ENCODE measurements around the gene LRRK2.

LRRK2 gene

DNA sequence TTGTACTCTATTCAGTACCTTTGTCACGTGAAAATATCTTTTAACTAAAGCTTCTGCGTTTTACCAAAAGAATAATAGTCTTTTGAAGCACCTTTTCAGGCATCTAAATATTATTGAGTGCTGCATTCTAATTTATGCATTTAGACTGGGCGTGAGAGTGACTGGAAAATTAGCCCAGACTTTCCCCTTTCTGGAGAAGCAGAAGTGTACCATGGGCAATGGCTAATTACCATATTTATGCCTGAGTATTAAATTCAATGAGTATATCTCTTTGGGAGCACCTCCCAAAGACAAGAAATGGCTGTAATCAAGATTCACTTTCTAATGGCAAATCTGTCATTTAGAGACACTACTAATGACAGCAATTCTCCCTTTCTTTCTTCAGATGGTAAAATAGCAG is 174.9 kb downstream of the LRRK2 start (continued):
- no peak for TF ChIP-seq KLF16 (tag by site-specific recombination; IDR thresholded peaks at IDR 0.05)
- TF ChIP-seq, protein P1, sequence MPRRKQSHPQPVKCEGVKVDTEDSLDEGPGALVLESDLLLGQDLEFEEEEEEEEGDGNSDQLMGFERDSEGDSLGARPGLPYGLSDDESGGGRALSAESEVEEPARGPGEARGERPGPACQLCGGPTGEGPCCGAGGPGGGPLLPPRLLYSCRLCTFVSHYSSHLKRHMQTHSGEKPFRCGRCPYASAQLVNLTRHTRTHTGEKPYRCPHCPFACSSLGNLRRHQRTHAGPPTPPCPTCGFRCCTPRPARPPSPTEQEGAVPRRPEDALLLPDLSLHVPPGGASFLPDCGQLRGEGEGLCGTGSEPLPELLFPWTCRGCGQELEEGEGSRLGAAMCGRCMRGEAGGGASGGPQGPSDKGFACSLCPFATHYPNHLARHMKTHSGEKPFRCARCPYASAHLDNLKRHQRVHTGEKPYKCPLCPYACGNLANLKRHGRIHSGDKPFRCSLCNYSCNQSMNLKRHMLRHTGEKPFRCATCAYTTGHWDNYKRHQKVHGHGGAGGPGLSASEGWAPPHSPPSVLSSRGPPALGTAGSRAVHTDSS (tag by site-specific recombination; IDR thresholded peaks at IDR 0.05) = no peak
- TF ChIP-seq BCL11A (tag by site-specific recombination; IDR thresholded peaks at IDR 0.05; ENCODE audit: low read depth) = no peak
- no peak for TF ChIP-seq ZNF658 (tag by site-specific recombination; IDR thresholded peaks at IDR 0.05)
- TF ChIP-seq ZNF214 (tag by site-specific recombination; IDR thresholded peaks at IDR 0.05; ENCODE audit: borderline replicate concordance) = no peak
- no peak for TF ChIP-seq ZNF354C (tag by site-specific recombination; IDR thresholded peaks at IDR 0.05; ENCODE audit: borderline replicate concordance, low read depth)
- no peak for TF ChIP-seq ZNF596 (tag by site-specific recombination; IDR thresholded peaks at IDR 0.05)
- no peak for TF ChIP-seq ZNF830 (tag by site-specific recombination; IDR thresholded peaks at IDR 0.05; ENCODE audit: low read depth)
- TF ChIP-seq ZNF792 (tag by site-specific recombination; IDR thresholded peaks at IDR 0.05) = no peak
- no peak for TF ChIP-seq ZNF391 (tag by site-specific recombination; IDR thresholded peaks at IDR 0.05; ENCODE audit: borderline replicate concordance, low read depth)

DNA sequence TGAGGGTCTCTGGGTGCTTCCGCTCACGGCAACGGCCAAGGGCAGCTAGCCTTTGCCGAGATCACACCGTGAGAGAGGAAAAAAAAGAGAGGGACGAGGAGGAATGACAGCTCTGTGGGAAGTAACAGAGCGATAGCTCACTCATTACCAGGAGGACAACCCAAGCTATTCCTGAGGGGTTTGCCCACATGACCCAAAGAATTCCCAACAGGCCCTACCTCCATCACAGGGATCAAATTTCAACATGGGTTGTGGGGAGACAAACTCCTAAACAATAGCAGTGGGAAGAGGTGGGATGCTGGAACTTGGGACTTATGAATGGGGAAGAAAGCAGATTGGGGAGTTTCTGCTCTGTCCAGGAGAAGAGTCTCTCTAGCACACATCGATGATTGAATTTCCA is 180.6 kb downstream of the LRRK2 start:
- Histone ChIP-seq H3K27ac (ENCODE audit: extremely low read depth, low read depth, low read length) (no peak overlapping the region), H3K4me1 (ENCODE audit: control insufficient read depth, insufficient read depth, low read length) (no peaks in the 10 kb centered on the region), H3K9me3 (ENCODE audit: control insufficient read depth, insufficient read depth, low read depth, low read length) (no peaks in the 10 kb centered on the region), H3K36me3 (ENCODE audit: control insufficient read depth in 2 of 2, insufficient read depth in 1 of 2, low read length in 2 of 2) (no peaks in the 10 kb centered on the region), H3K4me3 (ENCODE audit: low read depth, low read length) (no peak overlapping the region)
- ChIA-PET POLR2A (no interaction called here), CTCF (interaction anchor here (0.6 kb wide), 1 partner anchor 243 kb away, joined by 4 read pairs; no protein-coding TSS in a partner anchor)
- TF ChIP-seq ZNF324 (tag by site-specific recombination; IDR thresholded peaks at IDR 0.05) (no peak), ZNF530 (tag by site-specific recombination; IDR thresholded peaks at IDR 0.05; ENCODE audit: low read depth) (no peak), ZIC2 (tag by site-specific recombination; IDR thresholded peaks at IDR 0.05) (no peak)
